A673 (cell line): ENCODE results near the gene PLPPR3. TPM values are rescaled to one million over a fixed set of nuclear protein-coding genes. Genes with fewer than 3 reads are reported as not detected.

Source experiments
- BruUV-seq: library from RNA; stranded (reverse); fragments of 400-500 nt; replicated peaks from 2 replicates; lab custom pipeline; 2021; lab: Mats Ljungman, UMichigan
- CTCF ChIA-PET: fragments of 300-600 bp; sonication (Branson Sonifier 250); formaldehyde crosslinking; loops from one replicate; lab custom pipeline; 2022; ENCODE audit warnings: antibody characterized with exemption; lab: Charles Lee
- POLR2A ChIA-PET: fragments of 300-600 bp; sonication (Branson Sonifier 250); formaldehyde crosslinking; loops from one replicate; lab custom pipeline; 2022; ENCODE audit warnings: antibody characterized with exemption; ENCODE audit not compliant: low non-redundant PET; lab: Charles Lee
- DNase-seq: peaks from one replicate; pipeline ENCODE4 v3.0.0-alpha.2; 2015; ENCODE audit warnings: low spot score
- H3K27ac ChIP-seq: fragments of 200-600 bp; sonication (generic); 2 replicates; pipeline ENCODE4 v1.5.1; 2016; ENCODE audit warnings: mixed run types, low read depth, mild to moderate bottlenecking, mixed read lengths, antibody characterized with exemption, low read length; ENCODE audit not compliant: poor library complexity, severe bottlenecking
- H3K27me3 ChIP-seq: fragments of 200-600 bp; sonication (generic); replicated peaks from 2 replicates; pipeline ENCODE4 v1.6.1; 2017; ENCODE audit warnings: mixed run types, low read depth, mild to moderate bottlenecking, mixed read lengths, antibody characterized with exemption, low read length; ENCODE audit not compliant: insufficient read depth, poor library complexity
- H3K36me3 ChIP-seq: fragments of 200-600 bp; sonication (generic); 2 replicates; pipeline ENCODE4 v1.6.1; 2016; ENCODE audit warnings: mixed run types, mild to moderate bottlenecking, mixed read lengths, antibody characterized with exemption, low read length; ENCODE audit not compliant: insufficient read depth, poor library complexity, severe bottlenecking
- H3K4me1 ChIP-seq: fragments of 200-600 bp; sonication (generic); 2 replicates; pipeline ENCODE4 v1.6.1; 2017; ENCODE audit warnings: mixed run types, mild to moderate bottlenecking, mixed read lengths, antibody characterized with exemption, low read length; ENCODE audit not compliant: insufficient read depth, poor library complexity, severe bottlenecking
- H3K4me3 ChIP-seq: fragments of 200-600 bp; sonication (generic); 2 replicates; pipeline ENCODE4 v1.5.1; 2016; ENCODE audit warnings: low read depth, mixed run types, mild to moderate bottlenecking, mixed read lengths, low read length; ENCODE audit not compliant: poor library complexity, severe bottlenecking
- H3K9me3 ChIP-seq: fragments of 200-600 bp; sonication (generic); 2 replicates; pipeline ENCODE4 v1.6.1; 2016; ENCODE audit warnings: mixed run types, low read depth, mild to moderate bottlenecking, mixed read lengths, antibody characterized with exemption, low read length; ENCODE audit not compliant: poor library complexity, severe bottlenecking
- EZH2 ChIP-seq: fragments of 200-600 bp; sonication (generic); IDR thresholded peaks from 2 replicates; pipeline ENCODE4 v1.6.1; 2017; ENCODE audit warnings: borderline replicate concordance, low read depth, mild to moderate bottlenecking, mixed read lengths, antibody characterized with exemption, low read length; ENCODE audit not compliant: poor library complexity, severe bottlenecking
- intact Hi-C: fragments of 100-400 bp; cut with micrococcal nuclease; formaldehyde crosslinking; loops from one replicate; pipeline ENCODE4 v1.10.0; 2022; ENCODE audit not compliant: unreplicated experiment
- total RNA-seq: library from RNA; stranded (reverse); gene quantifications from 2 replicates; pipeline ENCODE4 v1.2.3, GENCODE V29; 2021
- TF ChIP-seq, protein P1 (sequence below): fragments of 300-800, 200-600 bp; sonication (generic); conservative IDR thresholded peaks from 2 replicates; pipeline ENCODE4 v1.5.1; 2017; ENCODE audit warnings: low read depth, mild to moderate bottlenecking, antibody characterized with exemption, low read length, moderate library complexity, mixed read lengths

Gene PLPPR3
- total RNA-seq, 1 experiment from 2014 or later: 13.3 TPM

DNA sequence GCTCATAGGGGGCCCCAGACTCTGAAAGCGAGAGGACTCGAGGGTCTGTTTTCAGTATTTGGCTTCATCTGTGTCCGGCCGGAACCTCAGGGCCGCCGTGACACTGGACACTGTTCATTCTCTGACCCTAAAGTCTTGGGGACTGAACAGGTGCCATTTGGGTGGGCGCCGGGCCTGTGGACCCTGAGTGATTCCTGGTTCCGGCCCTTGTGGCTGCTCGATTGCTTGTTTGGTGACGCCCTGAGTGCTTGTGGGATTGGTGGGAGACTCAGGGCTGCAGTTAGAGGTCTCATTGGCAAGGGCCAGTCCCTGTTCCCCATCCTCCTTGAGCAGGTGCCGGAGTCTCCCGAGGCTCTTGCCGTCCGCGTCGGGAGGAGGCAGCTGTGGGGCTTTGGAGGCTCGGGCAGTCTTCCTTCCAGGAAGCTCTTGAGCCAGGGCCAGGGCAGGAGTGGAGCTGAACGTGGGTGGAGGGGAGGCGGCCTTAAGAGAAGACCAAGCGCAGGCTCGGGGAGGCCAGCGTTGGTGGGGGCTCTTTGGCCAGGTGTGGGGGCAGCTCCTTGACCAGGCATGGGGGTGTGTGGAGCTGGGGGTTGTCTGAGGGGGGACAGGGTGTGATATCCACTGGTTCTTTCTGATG, 19.8 kb downstream of the PLPPR3 start:
- Histone ChIP-seq H3K9me3 (no peaks in the 10 kb centered on the region), H3K4me3 (peak overlapping the region; percentile 99), H3K36me3 (peaks cover 74% of the 10 kb centered on the region), H3K4me1 (peaks cover 77% of the 10 kb centered on the region), H3K27ac (peak overlapping the region; percentile 64), H3K27me3 (no peaks in the 10 kb centered on the region)
- CTCF ChIA-PET: no interaction called here
- BruUV-seq: no TSS peak
- intact Hi-C loops: no loop called here
- TF ChIP-seq, protein P1, sequence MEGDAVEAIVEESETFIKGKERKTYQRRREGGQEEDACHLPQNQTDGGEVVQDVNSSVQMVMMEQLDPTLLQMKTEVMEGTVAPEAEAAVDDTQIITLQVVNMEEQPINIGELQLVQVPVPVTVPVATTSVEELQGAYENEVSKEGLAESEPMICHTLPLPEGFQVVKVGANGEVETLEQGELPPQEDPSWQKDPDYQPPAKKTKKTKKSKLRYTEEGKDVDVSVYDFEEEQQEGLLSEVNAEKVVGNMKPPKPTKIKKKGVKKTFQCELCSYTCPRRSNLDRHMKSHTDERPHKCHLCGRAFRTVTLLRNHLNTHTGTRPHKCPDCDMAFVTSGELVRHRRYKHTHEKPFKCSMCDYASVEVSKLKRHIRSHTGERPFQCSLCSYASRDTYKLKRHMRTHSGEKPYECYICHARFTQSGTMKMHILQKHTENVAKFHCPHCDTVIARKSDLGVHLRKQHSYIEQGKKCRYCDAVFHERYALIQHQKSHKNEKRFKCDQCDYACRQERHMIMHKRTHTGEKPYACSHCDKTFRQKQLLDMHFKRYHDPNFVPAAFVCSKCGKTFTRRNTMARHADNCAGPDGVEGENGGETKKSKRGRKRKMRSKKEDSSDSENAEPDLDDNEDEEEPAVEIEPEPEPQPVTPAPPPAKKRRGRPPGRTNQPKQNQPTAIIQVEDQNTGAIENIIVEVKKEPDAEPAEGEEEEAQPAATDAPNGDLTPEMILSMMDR: no peak
- TF ChIP-seq EZH2: no peak
- DNase-seq: no peak
- POLR2A ChIA-PET: no interaction called here

DNA sequence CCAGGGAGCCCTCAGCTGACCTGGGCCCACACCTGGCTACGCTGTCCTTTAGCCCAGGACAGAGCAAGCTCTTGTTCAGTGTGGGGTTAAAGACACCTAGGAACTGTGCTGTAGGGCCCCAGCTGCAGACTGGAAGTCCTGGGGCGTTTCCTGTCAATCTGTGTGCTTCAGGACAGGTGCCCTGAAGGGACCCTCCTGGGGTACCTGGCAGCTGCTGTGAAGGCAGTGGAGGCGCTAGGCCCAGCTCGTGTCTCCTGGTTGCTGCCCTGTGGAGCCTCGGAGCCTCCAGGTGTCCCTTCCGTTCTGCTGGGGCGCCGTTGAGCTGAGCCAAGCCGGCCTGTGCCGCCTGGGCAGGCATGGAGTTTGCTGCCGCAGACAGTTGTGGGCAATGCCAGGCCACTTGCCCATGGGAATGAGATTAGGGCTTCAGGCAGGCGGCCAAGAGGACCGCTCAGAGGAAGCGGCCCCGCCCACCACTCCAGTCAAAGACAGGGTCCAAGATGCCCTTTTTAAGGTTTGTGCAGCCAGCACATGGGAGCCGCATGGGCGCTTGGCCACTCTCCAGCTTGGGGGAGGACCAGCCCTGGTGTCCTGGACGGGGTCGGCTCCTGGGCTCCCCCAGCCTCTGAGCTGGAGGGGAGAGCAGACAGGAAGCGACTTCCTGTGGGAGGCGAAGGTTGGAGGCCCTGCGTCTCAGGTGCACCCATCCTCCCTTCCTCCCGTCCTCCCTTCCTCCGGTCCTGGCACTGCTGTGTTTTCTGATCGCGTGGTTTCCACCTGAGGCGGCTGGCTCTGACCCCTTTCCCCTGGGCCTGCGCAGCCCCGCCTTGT, 20.5 kb downstream of the PLPPR3 start:
- H3K4me3 ChIP-seq: peak overlapping the region; percentile 99
- BruUV-seq: no TSS peak
- H3K36me3 ChIP-seq: peaks cover 66% of the 10 kb centered on the region
- H3K9me3 ChIP-seq: no peaks in the 10 kb centered on the region
- TF ChIP-seq EZH2: no peak
- TF ChIP-seq, protein P1: no peak
- peak; percentile 77 for DNase-seq
- H3K4me1 ChIP-seq: peaks cover 72% of the 10 kb centered on the region
- ChIA-PET POLR2A (interaction anchor here (0.6 kb wide), 1 partner anchor 48 kb away, joined by 3 read pairs; no protein-coding TSS in a partner anchor), CTCF (no interaction called here)
- intact Hi-C loops: no loop called here
- peak overlapping the region; percentile 64 for H3K27ac ChIP-seq
- H3K27me3 ChIP-seq: no peaks in the 10 kb centered on the region

DNA sequence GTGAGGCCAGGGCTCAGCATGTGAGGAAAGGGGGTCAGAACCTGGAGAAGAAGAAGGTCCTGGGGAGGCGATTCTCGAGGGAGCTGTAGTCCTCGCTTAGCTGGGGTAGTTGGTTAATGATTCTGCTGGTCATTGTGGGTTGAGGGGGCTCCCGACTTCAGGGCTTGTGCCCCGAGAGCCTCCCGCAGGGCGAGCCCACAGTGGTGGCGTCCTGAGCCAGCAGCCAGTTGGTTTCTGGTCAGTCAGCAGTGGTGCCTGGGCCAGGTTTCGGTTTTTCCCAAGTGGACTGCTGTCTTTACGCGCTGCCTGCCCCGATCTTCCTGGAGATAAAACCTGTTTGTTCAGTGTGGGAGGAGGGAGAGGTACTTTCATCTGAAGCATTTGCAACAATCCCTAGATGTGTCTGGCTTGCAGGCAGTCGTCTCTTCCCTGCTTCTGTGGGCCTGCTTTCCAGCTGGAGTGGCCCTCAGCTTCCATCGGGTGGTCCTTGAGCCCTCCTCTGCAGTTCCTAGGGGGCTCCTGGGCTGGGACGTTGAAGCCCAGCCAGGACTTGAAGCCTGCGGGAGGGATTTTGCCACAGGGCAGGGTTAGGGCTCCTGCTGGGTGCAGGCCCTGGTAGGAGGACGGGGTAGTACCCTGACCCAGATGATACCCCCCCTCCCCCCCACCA, 21.3 kb downstream of the PLPPR3 start:
- Histone ChIP-seq H3K27me3 (no peaks in the 10 kb centered on the region), H3K4me1 (peaks cover 71% of the 10 kb centered on the region), H3K4me3 (peak overlapping the region; percentile 99), H3K36me3 (peaks cover 59% of the 10 kb centered on the region), H3K9me3 (no peaks in the 10 kb centered on the region), H3K27ac (peak overlapping the region; percentile 64)
- CTCF ChIA-PET: no interaction called here
- intact Hi-C loops: no loop called here
- TF ChIP-seq, protein P1: no peak
- TF ChIP-seq EZH2: no peak
- BruUV-seq: no TSS peak
- no peak for DNase-seq
- POLR2A ChIA-PET: no interaction called here
